Measurements from ENCODE around the gene TRMT2B.

TRMT2B gene

DNA sequence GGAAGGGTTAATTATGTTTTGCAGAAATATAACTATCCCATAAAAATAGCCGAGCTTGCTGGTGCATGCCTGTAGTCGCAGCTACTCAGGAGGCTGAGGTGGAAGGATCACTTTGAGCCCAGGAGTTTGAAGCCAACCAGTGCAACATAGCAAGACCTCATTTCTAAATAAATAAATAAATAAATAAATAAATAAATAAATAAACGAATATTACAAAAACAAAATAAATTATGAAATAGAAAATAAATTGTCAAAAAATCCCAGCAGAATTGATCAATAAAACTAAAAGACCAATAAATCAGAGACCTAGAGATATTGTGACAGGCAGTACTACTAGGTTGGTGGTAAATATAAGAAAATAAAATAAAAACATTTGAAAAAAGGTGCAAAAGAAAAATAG lies 89.1 kb downstream of the TRMT2B start (continued):
- TF ChIP-seq ZNF292 (tag by site-specific recombination; IDR thresholded peaks at IDR 0.05; ENCODE audit: borderline replicate concordance, low read depth) (0 out of 2 replicates have a peak, but pooled peaks have one; percentile 25), ZNF433 (tag by site-specific recombination; IDR thresholded peaks at IDR 0.05; ENCODE audit: low read depth) (peak; percentile 72; the same call in 1 of the 2 replicates), ZNF140 (tag by site-specific recombination; IDR thresholded peaks at IDR 0.05) (peak; percentile 82), ZNF19 (tag by site-specific recombination; IDR thresholded peaks at IDR 0.05; ENCODE audit: low read depth) (0 out of 2 replicates have a peak, but pooled peaks have one; percentile 43), ZNF510 (tag by site-specific recombination; IDR thresholded peaks at IDR 0.05; ENCODE audit: insufficient replicate concordance) (peak; percentile 74), ZNF426 (tag by site-specific recombination; IDR thresholded peaks at IDR 0.05) (peak; percentile 85), ZNF24 (tag by site-specific recombination; IDR thresholded peaks at IDR 0.05) (no peak), ZNF266 (tag by site-specific recombination; IDR thresholded peaks at IDR 0.05; ENCODE audit: low read depth) (peak; percentile 73), ZNF394 (tag by site-specific recombination; IDR thresholded peaks at IDR 0.05; ENCODE audit: borderline replicate concordance) (peak; percentile 77; the same call in 1 of the 2 replicates), KLF9 (tag by site-specific recombination; IDR thresholded peaks at IDR 0.05; ENCODE audit: low read depth) (no peak), ZNF629 (tag by site-specific recombination; IDR thresholded peaks at IDR 0.05) (0 out of 2 replicates have a peak, but pooled peaks have one; percentile 34), ZNF133 (tag by site-specific recombination; IDR thresholded peaks at IDR 0.05) (no peak), ZNF654 (tag by site-specific recombination; IDR thresholded peaks at IDR 0.05; ENCODE audit: low read depth) (peak; percentile 34), ZNF555 (tag by site-specific recombination; conservative IDR thresholded peaks at IDR 0.05) (peak; percentile 82), ZBTB8A (tag by site-specific recombination; IDR thresholded peaks at IDR 0.05) (peak; percentile 58)
- TF ChIP-seq, protein P1, sequence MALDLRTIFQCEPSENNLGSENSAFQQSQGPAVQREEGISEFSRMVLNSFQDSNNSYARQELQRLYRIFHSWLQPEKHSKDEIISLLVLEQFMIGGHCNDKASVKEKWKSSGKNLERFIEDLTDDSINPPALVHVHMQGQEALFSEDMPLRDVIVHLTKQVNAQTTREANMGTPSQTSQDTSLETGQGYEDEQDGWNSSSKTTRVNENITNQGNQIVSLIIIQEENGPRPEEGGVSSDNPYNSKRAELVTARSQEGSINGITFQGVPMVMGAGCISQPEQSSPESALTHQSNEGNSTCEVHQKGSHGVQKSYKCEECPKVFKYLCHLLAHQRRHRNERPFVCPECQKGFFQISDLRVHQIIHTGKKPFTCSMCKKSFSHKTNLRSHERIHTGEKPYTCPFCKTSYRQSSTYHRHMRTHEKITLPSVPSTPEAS (tag by site-specific recombination; IDR thresholded peaks at IDR 0.05) = no peak
- TF ChIP-seq, protein P2, sequence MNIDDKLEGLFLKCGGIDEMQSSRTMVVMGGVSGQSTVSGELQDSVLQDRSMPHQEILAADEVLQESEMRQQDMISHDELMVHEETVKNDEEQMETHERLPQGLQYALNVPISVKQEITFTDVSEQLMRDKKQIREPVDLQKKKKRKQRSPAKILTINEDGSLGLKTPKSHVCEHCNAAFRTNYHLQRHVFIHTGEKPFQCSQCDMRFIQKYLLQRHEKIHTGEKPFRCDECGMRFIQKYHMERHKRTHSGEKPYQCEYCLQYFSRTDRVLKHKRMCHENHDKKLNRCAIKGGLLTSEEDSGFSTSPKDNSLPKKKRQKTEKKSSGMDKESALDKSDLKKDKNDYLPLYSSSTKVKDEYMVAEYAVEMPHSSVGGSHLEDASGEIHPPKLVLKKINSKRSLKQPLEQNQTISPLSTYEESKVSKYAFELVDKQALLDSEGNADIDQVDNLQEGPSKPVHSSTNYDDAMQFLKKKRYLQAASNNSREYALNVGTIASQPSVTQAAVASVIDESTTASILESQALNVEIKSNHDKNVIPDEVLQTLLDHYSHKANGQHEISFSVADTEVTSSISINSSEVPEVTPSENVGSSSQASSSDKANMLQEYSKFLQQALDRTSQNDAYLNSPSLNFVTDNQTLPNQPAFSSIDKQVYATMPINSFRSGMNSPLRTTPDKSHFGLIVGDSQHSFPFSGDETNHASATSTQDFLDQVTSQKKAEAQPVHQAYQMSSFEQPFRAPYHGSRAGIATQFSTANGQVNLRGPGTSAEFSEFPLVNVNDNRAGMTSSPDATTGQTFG (tag by site-specific recombination; IDR thresholded peaks at IDR 0.05; ENCODE audit: borderline replicate concordance) = no peak
- TF ChIP-seq, protein P3, sequence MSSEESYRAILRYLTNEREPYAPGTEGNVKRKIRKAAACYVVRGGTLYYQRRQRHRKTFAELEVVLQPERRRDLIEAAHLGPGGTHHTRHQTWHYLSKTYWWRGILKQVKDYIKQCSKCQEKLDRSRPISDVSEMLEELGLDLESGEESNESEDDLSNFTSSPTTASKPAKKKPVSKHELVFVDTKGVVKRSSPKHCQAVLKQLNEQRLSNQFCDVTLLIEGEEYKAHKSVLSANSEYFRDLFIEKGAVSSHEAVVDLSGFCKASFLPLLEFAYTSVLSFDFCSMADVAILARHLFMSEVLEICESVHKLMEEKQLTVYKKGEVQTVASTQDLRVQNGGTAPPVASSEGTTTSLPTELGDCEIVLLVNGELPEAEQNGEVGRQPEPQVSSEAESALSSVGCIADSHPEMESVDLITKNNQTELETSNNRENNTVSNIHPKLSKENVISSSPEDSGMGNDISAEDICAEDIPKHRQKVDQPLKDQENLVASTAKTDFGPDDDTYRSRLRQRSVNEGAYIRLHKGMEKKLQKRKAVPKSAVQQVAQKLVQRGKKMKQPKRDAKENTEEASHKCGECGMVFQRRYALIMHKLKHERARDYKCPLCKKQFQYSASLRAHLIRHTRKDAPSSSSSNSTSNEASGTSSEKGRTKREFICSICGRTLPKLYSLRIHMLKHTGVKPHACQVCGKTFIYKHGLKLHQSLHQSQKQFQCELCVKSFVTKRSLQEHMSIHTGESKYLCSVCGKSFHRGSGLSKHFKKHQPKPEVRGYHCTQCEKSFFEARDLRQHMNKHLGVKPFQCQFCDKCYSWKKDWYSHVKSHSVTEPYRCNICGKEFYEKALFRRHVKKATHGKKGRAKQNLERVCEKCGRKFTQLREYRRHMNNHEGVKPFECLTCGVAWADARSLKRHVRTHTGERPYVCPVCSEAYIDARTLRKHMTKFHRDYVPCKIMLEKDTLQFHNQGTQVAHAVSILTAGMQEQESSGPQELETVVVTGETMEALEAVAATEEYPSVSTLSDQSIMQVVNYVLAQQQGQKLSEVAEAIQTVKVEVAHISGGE (tag by site-specific recombination; conservative IDR thresholded peaks at IDR 0.05; ENCODE audit: low read depth) = peak; percentile 69

All from HEK293 (cell line).